Activated CD8-positive, alpha-beta T cell treated with anti-CD3 and anti-CD28 coated beads, Interleukin-2, amount 10 ng/mL, durations not matched to agents 7 days and 5 days (primary cell): Measurements from ENCODE around the gene LTBP2. TPM values are rescaled to one million over a fixed set of nuclear protein-coding genes. Genes with fewer than 3 reads are reported as not detected.
"Not testable (repeated sequence)": the region's sequence is repeated elsewhere in the genome, so short reads cannot be mapped to it uniquely, and the experiment has no call there.

Experiments used
- ATAC-seq: fragments of 150-1000 bp; cut with Tn5 transposase; one replicate; pipeline ENCODE4 v1.10.0; 2021; ENCODE audit warnings: moderate library complexity
- CTCF ChIA-PET: fragments of 350-600 bp; sonication (Branson Sonifier 250); formaldehyde crosslinking; loops from one replicate; lab custom pipeline; 2021; ENCODE audit warnings: antibody characterized with exemption; lab: Charles Lee
- POLR2A ChIA-PET: fragments of 350-600 bp; sonication (Branson Sonifier 250); formaldehyde crosslinking; loops from one replicate; lab custom pipeline; 2021; ENCODE audit warnings: antibody characterized with exemption; lab: Charles Lee
- DNase-seq: peaks from one replicate; pipeline ENCODE4 v3.0.0-alpha.2; 2020
- H3K27ac Mint-ChIP-seq: one replicate; pipeline ENCODE4 v1.8.0; 2021; ENCODE audit warnings: mild to moderate bottlenecking, mixed read lengths
- H3K27me3 Mint-ChIP-seq: one replicate; pipeline ENCODE4 v1.8.0; 2021; ENCODE audit warnings: low read depth, mixed read lengths
- H3K36me3 Mint-ChIP-seq: one replicate; pipeline ENCODE4 v1.8.0; 2021; ENCODE audit warnings: low read depth, mixed read lengths
- H3K4me1 Mint-ChIP-seq: one replicate; pipeline ENCODE4 v1.8.0; 2021; ENCODE audit warnings: low read depth, mixed read lengths
- H3K4me3 Mint-ChIP-seq: one replicate; pipeline ENCODE4 v1.8.0; 2021; ENCODE audit warnings: mild to moderate bottlenecking, mixed read lengths
- H3K9me3 Mint-ChIP-seq: one replicate; pipeline ENCODE4 v1.8.0; 2022; ENCODE audit warnings: mixed read lengths; ENCODE audit not compliant: insufficient read depth
- total RNA-seq, 2 experiments: library from RNA; stranded (reverse); gene quantifications; one replicate each; pipeline ENCODE4 v1.2.3, GENCODE V29; 2021

The LTBP2 gene
- total RNA-seq, 2 experiments from 2014 or later: 0.05 to 0.29 TPM

GRCh38 chr14:74543771-74544438 is 68.1 kb downstream of the LTBP2 start:
- POLR2A ChIA-PET: no interaction called here
- no peak overlapping the region for H3K4me3 Mint-ChIP-seq
- H3K4me1 Mint-ChIP-seq: no peaks in the 10 kb centered on the region
- CTCF ChIA-PET: no interaction called here
- DNase-seq: no peak
- no peaks in the 10 kb centered on the region for H3K9me3 Mint-ChIP-seq
- peaks cover 3% of the 10 kb centered on the region for H3K27me3 Mint-ChIP-seq
- no peak for ATAC-seq
- no peak overlapping the region for H3K27ac Mint-ChIP-seq
- H3K36me3 Mint-ChIP-seq: no peaks in the 10 kb centered on the region

- Mint-ChIP-seq H3K4me3 (no peak overlapping the region), H3K9me3 (no peaks in the 10 kb centered on the region), H3K27me3 (peaks cover 3% of the 10 kb centered on the region), H3K4me1 (no peaks in the 10 kb centered on the region), H3K36me3 (no peaks in the 10 kb centered on the region), H3K27ac (no peak overlapping the region)
- CTCF ChIA-PET: no interaction called here
- no peak for DNase-seq
- no peak for ATAC-seq
- POLR2A ChIA-PET: no interaction called here
Observed at GRCh38 chr14:74542056-74542685, 69.9 kb downstream of the LTBP2 start.

GRCh38 chr14:74541225-74541624 is 70.8 kb downstream of the LTBP2 start:
- ATAC-seq: no peak
- ChIA-PET POLR2A (no interaction called here), CTCF (no interaction called here)
- H3K9me3 Mint-ChIP-seq: no peaks in the 10 kb centered on the region
- no peak for DNase-seq
- no peak overlapping the region for H3K27ac Mint-ChIP-seq
- no peak overlapping the region for H3K4me3 Mint-ChIP-seq
- H3K4me1 Mint-ChIP-seq: no peaks in the 10 kb centered on the region
- no peaks in the 10 kb centered on the region for H3K36me3 Mint-ChIP-seq
- peaks cover 1% of the 10 kb centered on the region for H3K27me3 Mint-ChIP-seq

- H3K9me3 Mint-ChIP-seq: no peaks in the 10 kb centered on the region
- ATAC-seq (no peak), DNase-seq (no peak)
- no peaks in the 10 kb centered on the region for H3K36me3 Mint-ChIP-seq
- no peak overlapping the region for H3K27ac Mint-ChIP-seq
- CTCF ChIA-PET: interaction anchor here (0.6 kb wide), 1 partner anchor 1008 kb away, joined by 3 read pairs; no protein-coding TSS in a partner anchor
- no peaks in the 10 kb centered on the region for H3K4me1 Mint-ChIP-seq
- no peak overlapping the region for H3K4me3 Mint-ChIP-seq
- POLR2A ChIA-PET: no interaction called here
- H3K27me3 Mint-ChIP-seq: peaks cover 3% of the 10 kb centered on the region
Observed at GRCh38 chr14:74539503-74539902, 72.5 kb downstream of the LTBP2 start.

- H3K4me1 Mint-ChIP-seq: peaks cover 2% of the 10 kb centered on the region
- ChIA-PET CTCF (no interaction called here), POLR2A (no interaction called here)
- H3K27ac Mint-ChIP-seq: no peak overlapping the region
- no peaks in the 10 kb centered on the region for H3K9me3 Mint-ChIP-seq
- peaks cover 3% of the 10 kb centered on the region for H3K27me3 Mint-ChIP-seq
- ATAC-seq (no peak), DNase-seq (no peak)
- no peaks in the 10 kb centered on the region for H3K36me3 Mint-ChIP-seq
- H3K4me3 Mint-ChIP-seq: no peak overlapping the region
Observed at GRCh38 chr14:74538411-74539391, 73.3 kb downstream of the LTBP2 start.

- DNase-seq, H3K4me3 Mint-ChIP-seq, H3K27me3 Mint-ChIP-seq, H3K27ac Mint-ChIP-seq, H3K9me3 Mint-ChIP-seq, ATAC-seq, POLR2A ChIA-PET, H3K36me3 Mint-ChIP-seq, CTCF ChIA-PET, H3K4me1 Mint-ChIP-seq: not testable (repeated sequence)
Observed at GRCh38 chr14:74536336-74536735, 75.7 kb downstream of the LTBP2 start.

- Mint-ChIP-seq H3K4me1 (peaks cover 7% of the 10 kb centered on the region), H3K27ac (no peak overlapping the region), H3K9me3 (no peaks in the 10 kb centered on the region), H3K36me3 (no peaks in the 10 kb centered on the region), H3K27me3 (peaks cover 3% of the 10 kb centered on the region), H3K4me3 (no peak overlapping the region)
- DNase-seq (no peak), ATAC-seq (no peak)
- POLR2A ChIA-PET: no interaction called here
- CTCF ChIA-PET: no interaction called here
Observed at GRCh38 chr14:74535756-74536325, 76.2 kb downstream of the LTBP2 start.

- ATAC-seq: no peak
- no peak overlapping the region for H3K4me3 Mint-ChIP-seq
Observed at GRCh38 chr14:74533576-74533975, 78.5 kb downstream of the LTBP2 start.

GRCh38 chr14:74532246-74532645 is 79.8 kb downstream of the LTBP2 start:
- H3K27me3 Mint-ChIP-seq: peaks cover 3% of the 10 kb centered on the region
- no peaks in the 10 kb centered on the region for H3K9me3 Mint-ChIP-seq
- POLR2A ChIA-PET: no interaction called here
- CTCF ChIA-PET: no interaction called here
- H3K4me1 Mint-ChIP-seq: peaks cover 7% of the 10 kb centered on the region
- ATAC-seq: no peak
- DNase-seq: no peak
- H3K4me3 Mint-ChIP-seq: no peak overlapping the region
- H3K27ac Mint-ChIP-seq: no peak overlapping the region
- H3K36me3 Mint-ChIP-seq: no peaks in the 10 kb centered on the region

More at GRCh38 chr14:74533576-74533975, 78.5 kb downstream of the LTBP2 start:
- POLR2A ChIA-PET: no interaction called here
- Mint-ChIP-seq H3K27ac (no peak overlapping the region), H3K27me3 (peaks cover 3% of the 10 kb centered on the region), H3K36me3 (no peaks in the 10 kb centered on the region), H3K4me1 (peaks cover 7% of the 10 kb centered on the region), H3K9me3 (no peaks in the 10 kb centered on the region)
- no peak for DNase-seq
- CTCF ChIA-PET: no interaction called here

GRCh38 chr14:74531467-74531866 is 80.6 kb downstream of the LTBP2 start:
- Mint-ChIP-seq H3K4me1 (peaks cover 7% of the 10 kb centered on the region), H3K4me3 (no peak overlapping the region), H3K9me3 (no peaks in the 10 kb centered on the region), H3K27ac (no peak overlapping the region), H3K36me3 (no peaks in the 10 kb centered on the region), H3K27me3 (peaks cover 3% of the 10 kb centered on the region)
- ChIA-PET POLR2A (no interaction called here), CTCF (no interaction called here)
- ATAC-seq: no peak
- no peak for DNase-seq

GRCh38 chr14:74531006-74531405 is 81.0 kb downstream of the LTBP2 start:
- ATAC-seq (no peak), DNase-seq (no peak)
- H3K4me1 Mint-ChIP-seq: peaks cover 7% of the 10 kb centered on the region
- H3K4me3 Mint-ChIP-seq: no peak overlapping the region
- POLR2A ChIA-PET: no interaction called here
- CTCF ChIA-PET: no interaction called here
- H3K36me3 Mint-ChIP-seq: no peaks in the 10 kb centered on the region
- H3K27me3 Mint-ChIP-seq: peaks cover 3% of the 10 kb centered on the region
- H3K27ac Mint-ChIP-seq: no peak overlapping the region
- H3K9me3 Mint-ChIP-seq: no peaks in the 10 kb centered on the region
